Bone marrow (tissue), 2 donors: ENCODE data around the gene GEMIN4.
A peak's percentile ranks its signal among the peaks of the same experiment; 100 is the strongest.
"Not testable (repeated sequence)": the region's sequence is repeated elsewhere in the genome, so short reads cannot be mapped to it uniquely, and the experiment has no call there.

ENCODE experiments used
- DNase-seq, 2 donors: peaks; one replicate each; lab custom pipeline; 2025; lab: John Stamatoyannopoulos, UW

GEMIN4 gene

DNA sequence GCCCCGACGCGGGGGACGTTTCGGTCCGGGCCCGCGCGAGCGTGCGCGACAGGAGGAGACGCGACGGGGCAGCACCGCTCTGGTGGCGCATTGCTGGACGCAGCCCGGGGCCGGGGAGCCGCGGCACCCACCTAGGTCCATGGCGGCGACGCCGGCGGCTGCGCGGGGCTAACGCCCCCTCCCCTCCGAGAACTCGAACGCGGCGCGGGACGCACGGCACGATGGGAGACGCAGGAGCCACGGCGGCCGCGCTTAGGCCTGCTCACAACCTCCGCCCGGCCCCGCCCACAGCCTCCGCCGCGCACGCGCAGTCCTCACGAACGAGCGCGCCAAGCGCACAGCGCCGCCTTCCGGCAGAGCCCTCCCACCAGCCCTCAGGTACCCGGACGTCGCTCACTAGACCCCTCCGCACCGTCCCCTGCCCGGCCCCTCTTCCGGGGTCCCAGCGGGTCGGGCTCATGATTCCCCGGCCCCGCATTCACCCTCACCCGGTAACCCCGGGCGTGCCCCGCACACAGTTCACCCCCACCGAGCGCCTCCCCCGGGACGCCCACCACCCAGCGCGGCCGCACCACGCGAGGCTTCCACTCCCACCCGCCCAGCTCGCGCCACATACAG lies at the start of gene GEMIN4:
TSS of gene GEMIN4 (minus strand) at position 263 of the 618 bp plus-strand sequence. CDS start at position 141, 122 bp downstream.
- peak; percentile 74 to 96 for DNase-seq

DNA sequence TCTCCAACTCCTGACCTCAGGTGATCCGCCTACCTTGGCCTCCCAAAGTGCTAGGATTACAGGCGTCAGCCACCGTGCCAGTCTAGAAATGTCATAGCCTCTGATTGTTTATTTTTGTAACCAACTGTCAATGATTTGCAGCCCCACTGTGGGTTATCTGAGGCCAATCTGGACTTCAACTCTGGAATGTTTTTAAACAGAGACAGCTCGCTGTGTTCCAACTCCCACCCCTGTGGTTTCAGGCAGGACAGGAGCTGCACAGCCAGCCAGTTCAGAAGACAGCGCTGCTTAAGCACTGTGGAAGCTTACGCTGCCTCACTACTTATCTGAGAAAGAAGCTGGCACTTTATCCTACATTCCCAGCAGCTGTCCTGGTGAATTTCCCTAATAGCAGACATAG lies 49.6 kb upstream of the GEMIN4 start:
- no peak for DNase-seq

DNA sequence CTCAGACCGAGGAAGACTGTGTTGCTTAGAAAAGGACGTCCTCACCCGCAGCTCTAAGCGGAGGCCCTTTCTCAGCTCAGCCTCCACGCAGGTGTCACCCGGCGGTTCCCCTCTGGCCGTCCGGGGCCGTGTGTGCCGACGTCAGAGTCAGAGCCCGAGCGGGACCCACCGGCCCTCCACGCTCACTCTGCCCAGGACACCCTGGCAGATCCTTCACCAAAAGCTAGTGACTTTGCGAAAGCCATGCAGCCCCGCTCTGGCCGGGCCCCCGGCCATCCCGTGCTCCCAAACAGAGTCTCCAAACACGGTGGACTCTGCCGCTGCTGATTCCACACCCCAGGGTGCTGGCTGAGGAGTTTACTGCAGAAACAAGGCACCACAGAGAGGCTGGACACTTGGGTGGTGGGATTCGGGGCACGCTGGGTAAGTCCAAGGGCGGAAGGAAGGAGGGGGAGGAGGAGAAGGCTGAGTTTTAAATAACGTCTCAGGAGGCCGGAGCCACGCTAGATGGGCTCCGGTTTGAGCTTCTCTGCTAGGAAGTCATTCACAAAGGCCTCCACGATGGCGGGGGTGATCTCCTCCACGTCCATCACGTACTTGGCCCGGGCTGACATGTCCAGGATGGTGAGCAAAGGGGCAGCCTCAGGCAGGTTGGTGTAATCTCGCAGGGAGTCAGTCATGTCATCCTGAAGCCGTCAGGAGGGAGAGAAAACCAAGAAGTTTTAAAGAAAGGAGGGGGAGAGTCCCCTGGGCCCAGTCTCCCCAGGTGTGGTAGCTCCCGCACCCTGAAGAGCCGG lies 48.6 kb upstream of the GEMIN4 start:
- DNase-seq = no peak

GRCh38 chr17:799261-799660 lies 47.2 kb upstream of the GEMIN4 start:
- DNase-seq = no peak

- DNase-seq = no peak
Measured at GRCh38 chr17:798246-798645, 46.2 kb upstream of the GEMIN4 start.

GRCh38 chr17:797236-797840 lies 45.3 kb upstream of the GEMIN4 start:
- DNase-seq = no peak

- no peak for DNase-seq
Measured at GRCh38 chr17:796609-797008, 44.5 kb upstream of the GEMIN4 start.

- DNase-seq = no peak
Measured at GRCh38 chr17:795721-796120, 43.7 kb upstream of the GEMIN4 start.

DNA sequence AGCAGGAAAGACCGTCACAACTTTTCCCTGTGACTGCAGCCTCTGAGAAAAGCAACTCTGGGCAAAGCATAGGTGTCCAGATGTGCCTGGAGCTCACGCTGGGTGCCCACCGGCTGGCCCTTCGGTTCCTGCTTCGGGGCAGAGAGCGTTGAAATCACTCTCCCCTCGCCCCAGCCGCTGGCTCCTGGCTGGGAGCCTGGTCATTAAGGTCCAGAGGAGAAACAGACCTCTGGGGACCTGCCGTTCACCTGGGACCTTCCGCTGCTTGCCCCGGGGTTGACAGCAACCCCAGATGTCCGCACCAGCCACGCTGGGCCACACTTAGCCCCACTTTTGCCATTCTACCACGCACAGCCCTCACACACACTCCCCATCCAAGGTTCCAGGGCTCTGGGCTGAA lies 43.2 kb upstream of the GEMIN4 start:
- DNase-seq = no peak

DNA sequence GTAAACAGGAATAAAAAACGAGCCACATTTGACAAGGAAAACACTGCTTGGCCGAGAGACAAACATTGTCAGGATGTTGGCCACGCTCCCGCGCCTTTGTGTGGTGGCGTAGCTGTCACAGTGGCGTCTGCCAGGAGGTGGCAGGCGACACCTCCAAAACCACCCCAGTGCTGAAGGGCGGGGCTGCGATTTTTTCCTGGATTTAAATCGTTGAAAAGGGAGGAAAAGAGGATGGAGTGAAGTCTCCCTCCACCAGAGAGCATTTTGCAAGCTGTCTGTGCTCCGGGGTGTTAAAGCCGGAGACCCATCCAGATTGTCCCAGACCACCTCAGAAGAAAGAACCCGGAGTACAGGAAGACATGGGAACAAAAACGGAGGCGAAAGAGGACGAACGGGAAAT lies 42.8 kb upstream of the GEMIN4 start:
- peak in 1 of 2 donors; percentile 6 for DNase-seq

- no peak for DNase-seq
Measured at GRCh38 chr17:792277-792676, 40.2 kb upstream of the GEMIN4 start.

- no peak for DNase-seq
Measured at GRCh38 chr17:791829-792228, 39.8 kb upstream of the GEMIN4 start.

GRCh38 chr17:790874-791247 lies 38.8 kb upstream of the GEMIN4 start:
- DNase-seq = not testable (repeated sequence)

DNA sequence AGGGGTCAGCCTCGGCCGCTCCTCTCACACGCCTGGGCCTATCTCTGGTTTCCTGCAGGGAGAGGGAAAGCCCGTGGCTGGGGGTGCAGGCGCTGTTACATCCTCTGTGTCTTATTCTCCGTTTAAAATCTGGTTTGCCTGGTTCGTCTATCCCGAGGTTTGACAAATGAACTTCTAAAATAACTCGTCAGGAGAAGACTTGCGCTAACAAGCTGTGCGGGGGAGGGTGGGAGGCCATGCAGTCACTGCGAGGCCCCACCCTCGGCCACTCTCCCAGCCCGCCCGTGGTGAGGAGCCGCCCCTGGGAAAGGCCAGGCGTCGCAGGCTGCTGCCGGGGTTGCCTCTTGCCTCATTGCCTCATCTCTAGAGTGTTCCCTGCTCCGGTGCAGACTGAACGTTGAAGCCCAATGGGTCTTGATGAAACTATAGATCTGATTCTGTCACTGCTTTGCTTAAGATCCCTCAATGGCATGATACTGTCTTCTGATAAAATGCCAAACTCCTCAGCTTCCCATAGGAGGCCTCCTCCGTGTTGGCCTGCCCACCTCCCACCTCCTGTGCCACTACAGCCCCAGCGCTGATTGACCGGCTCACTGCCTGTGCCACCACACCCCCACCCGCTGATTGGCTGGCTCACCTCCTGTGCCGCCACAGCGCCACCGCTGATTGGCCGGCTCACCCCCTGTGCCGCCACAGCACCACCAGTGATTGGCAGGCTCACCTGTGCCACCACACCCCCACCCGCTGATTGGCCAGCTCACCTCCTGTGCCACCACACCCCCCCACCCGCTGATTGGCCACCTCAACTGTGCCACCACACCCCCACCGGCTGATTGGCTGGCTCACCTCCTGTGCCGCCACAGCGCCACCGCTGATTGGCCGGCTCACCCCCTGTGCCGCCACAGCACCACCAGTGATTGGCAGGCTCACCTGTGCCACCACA lies 38.1 kb upstream of the GEMIN4 start:
- not testable (repeated sequence) for DNase-seq

GRCh38 chr17:789160-789840 lies 37.2 kb upstream of the GEMIN4 start:
- DNase-seq = no peak

DNA sequence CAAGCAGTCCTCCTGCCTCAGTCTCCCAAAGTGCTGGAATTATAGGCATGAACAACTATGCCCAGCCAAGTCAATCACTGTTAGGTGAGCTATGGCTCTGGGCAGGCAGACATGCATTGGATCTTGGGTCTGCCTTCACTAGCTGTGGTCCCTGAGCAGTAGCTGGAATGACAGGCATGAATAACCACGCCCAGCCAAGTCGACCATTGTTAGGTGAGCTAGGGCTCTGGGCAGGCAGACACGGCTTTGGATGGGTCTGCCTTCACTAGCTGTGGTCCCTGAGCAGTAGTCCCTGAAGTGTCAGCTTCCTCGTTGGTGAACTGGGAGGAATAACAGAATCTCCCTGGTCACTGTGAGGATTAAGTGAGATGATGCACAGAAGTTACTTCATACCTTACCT lies 36.5 kb upstream of the GEMIN4 start:
- DNase-seq = no peak

DNA sequence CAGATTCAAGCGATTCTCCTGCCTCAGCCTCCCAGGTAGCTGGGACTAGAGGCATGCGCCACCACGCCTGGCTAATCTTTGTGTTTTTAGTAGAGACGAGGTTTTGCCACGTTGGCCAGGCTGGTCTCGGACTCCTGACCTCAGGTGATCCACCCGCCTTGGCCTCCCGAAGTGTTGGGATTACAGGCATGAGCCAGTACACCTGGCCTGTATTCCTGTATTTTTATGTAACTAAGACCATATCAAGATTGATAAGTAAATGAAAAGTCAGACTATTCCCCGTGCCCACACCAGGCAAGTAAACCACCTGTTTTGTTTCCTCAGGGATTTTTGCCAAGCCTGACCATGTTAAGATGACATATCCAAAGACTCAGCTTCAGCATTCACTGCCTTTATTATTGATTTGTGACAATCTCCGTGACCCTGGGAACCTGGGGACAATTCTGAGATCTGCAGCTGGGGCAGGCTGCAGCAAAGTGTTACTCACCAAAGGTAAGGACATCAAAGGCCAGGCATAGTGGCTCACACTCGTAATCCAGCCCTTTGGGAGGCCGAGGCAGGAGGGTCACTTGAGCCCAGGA lies 35.7 kb upstream of the GEMIN4 start:
- DNase-seq = no peak

DNA sequence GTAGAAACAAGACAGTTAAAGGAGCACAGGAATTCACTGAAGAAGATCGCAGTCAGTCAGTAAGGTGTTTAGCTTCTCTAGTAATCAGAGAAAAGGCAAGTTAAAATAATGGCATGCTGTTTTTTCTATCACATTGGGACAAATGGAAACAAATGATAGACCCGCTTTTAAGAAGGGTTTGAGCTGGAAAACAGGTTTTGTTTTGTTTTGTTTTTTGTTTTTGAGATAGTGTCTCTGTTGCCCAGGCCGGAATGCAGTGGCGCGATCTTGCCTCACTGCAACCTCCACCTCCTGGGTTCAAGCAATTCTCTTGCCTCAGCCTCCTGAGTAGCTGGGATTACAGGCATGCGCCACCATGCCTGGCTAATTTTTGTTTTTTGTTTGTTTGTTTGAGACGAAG lies 33.8 kb upstream of the GEMIN4 start:
- not testable (repeated sequence) for DNase-seq

DNA sequence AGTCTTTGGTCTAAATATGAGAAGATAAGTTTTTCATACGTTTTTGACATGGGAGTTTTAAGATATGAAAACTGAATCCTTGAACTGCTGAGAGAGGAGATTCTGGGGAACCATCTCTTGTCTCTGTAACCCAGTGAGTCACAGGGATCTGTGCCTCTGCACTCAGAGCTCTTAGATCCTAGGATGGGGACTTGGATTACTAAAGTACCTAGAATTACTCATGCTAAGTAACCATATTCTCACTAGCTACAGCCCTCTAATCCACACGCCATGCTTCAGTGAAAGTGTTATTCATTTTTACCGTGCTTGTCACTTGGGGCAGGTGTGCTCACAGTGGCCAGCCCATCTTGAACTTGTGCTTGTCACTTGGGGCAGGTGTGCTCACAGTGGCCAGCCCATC lies 32.1 kb upstream of the GEMIN4 start:
- no peak for DNase-seq

- peak; percentile 65 to 93 for DNase-seq
Measured at GRCh38 chr17:781805-782731, 30.0 kb upstream of the GEMIN4 start, which contains the start of the genes GLOD4 and MRM3. GLOD4 (minus strand) TSS chr17:782280; CDS start chr17:782255, 25 bp downstream. MRM3 (plus strand) TSS chr17:782353; CDS start chr17:782379, 26 bp downstream.
